ENCODE measurements around the gene GPC5.

The GPC5 gene

GRCh38 chr13:91726671-91727070 is 328.2 kb downstream of the GPC5 start:
- DNase-seq, result no peak

- no peak for DNase-seq
These were observed 331.4 kb downstream of the GPC5 start for GRCh38 chr13:91729859-91730258.

- DNase-seq, result no peak
These were observed 341.3 kb downstream of the GPC5 start for GRCh38 chr13:91739751-91740150.

- DNase-seq, result no peak
These were observed 342.3 kb downstream of the GPC5 start for GRCh38 chr13:91740756-91741155.

- no peak for DNase-seq
These were observed 343.5 kb downstream of the GPC5 start for GRCh38 chr13:91741925-91742324.

GRCh38 chr13:91744284-91744683 is 345.9 kb downstream of the GPC5 start:
- DNase-seq, result no peak

GRCh38 chr13:91745967-91746366 is 347.5 kb downstream of the GPC5 start:
- DNase-seq, result no peak

GRCh38 chr13:91747186-91747585 is 348.8 kb downstream of the GPC5 start:
- no peak for DNase-seq

GRCh38 chr13:91748416-91749089 is 350.1 kb downstream of the GPC5 start:
- no peak for DNase-seq

- no peak for DNase-seq
These were observed 360.3 kb downstream of the GPC5 start for GRCh38 chr13:91758724-91759123.

- DNase-seq, result no peak
These were observed 364.5 kb downstream of the GPC5 start for GRCh38 chr13:91762957-91763356.

- DNase-seq, result no peak
These were observed 366.1 kb downstream of the GPC5 start for GRCh38 chr13:91764527-91764926.

GRCh38 chr13:91767651-91768050 is 369.2 kb downstream of the GPC5 start:
- no peak for DNase-seq

GRCh38 chr13:91768746-91769145 is 370.3 kb downstream of the GPC5 start:
- no peak for DNase-seq

GRCh38 chr13:91771229-91771628 is 372.8 kb downstream of the GPC5 start:
- no peak for DNase-seq

GRCh38 chr13:91773591-91774227 is 375.3 kb downstream of the GPC5 start:
- no peak for DNase-seq

- DNase-seq, result no peak
These were observed 376.0 kb downstream of the GPC5 start for GRCh38 chr13:91774397-91774796.

GRCh38 chr13:91776611-91777193 is 378.3 kb downstream of the GPC5 start:
- no peak for DNase-seq

- DNase-seq, result no peak
These were observed 379.7 kb downstream of the GPC5 start for GRCh38 chr13:91778123-91778522.

- DNase-seq, result peak; percentile 8
These were observed 383.7 kb downstream of the GPC5 start for GRCh38 chr13:91781982-91782691.

- DNase-seq, result no peak
These were observed 387.2 kb downstream of the GPC5 start for GRCh38 chr13:91785431-91786119.

- DNase-seq, result no peak
These were observed 393.6 kb downstream of the GPC5 start for GRCh38 chr13:91792054-91792453.

- no peak for DNase-seq
These were observed 399.1 kb downstream of the GPC5 start for GRCh38 chr13:91797567-91797966.

Data from NCI-H1092 (cell line).